ENCODE measurements around the gene EEF1G. TPM values are rescaled to one million over a fixed set of nuclear protein-coding genes. Genes with fewer than 3 reads are reported as not detected.
"Not testable (repeated sequence)": the region's sequence is repeated elsewhere in the genome, so short reads cannot be mapped to it uniquely, and the experiment has no call there.

Gene EEF1G
- total RNA-seq, 1 experiment from 2014 or later = 2,603 TPM

- in situ Hi-C loops (cut with HindIII; ENCODE audit: low pct_unique_long_range_greater_than_20kb, low sequenced_read_pairs); DNase-seq (ENCODE audit: low read depth): not testable (repeated sequence)
Observed at GRCh38 chr11:62581735-62582134, 8.0 kb upstream of the EEF1G start.

- in situ Hi-C loops (cut with HindIII; ENCODE audit: low pct_unique_long_range_greater_than_20kb, low sequenced_read_pairs) = no loop called here
Observed at GRCh38 chr11:62580959-62581715, 7.4 kb upstream of the EEF1G start.

GRCh38 chr11:62579252-62579651 lies 5.6 kb upstream of the EEF1G start:
- no peak for DNase-seq (ENCODE audit: low read depth)
- in situ Hi-C loops (cut with HindIII; ENCODE audit: low pct_unique_long_range_greater_than_20kb, low sequenced_read_pairs) = no loop called here

More at GRCh38 chr11:62580959-62581715, 7.4 kb upstream of the EEF1G start:
- DNase-seq (ENCODE audit: low read depth) = no peak

- in situ Hi-C loops (cut with HindIII; ENCODE audit: low pct_unique_long_range_greater_than_20kb, low sequenced_read_pairs) = no loop called here
- no peak for DNase-seq (ENCODE audit: low read depth)
Observed at GRCh38 chr11:62578541-62578940, 4.8 kb upstream of the EEF1G start.

GRCh38 chr11:62577046-62577714 lies 3.5 kb upstream of the EEF1G start:
- in situ Hi-C loops (cut with HindIII; ENCODE audit: low pct_unique_long_range_greater_than_20kb, low sequenced_read_pairs) = no loop called here
- no peak for DNase-seq (ENCODE audit: low read depth)

- in situ Hi-C loops (cut with HindIII; ENCODE audit: low pct_unique_long_range_greater_than_20kb, low sequenced_read_pairs) = no loop called here
- no peak for DNase-seq (ENCODE audit: low read depth)
Observed at GRCh38 chr11:62575837-62576236, 2.1 kb upstream of the EEF1G start.

GRCh38 chr11:62575156-62575555 lies 1.5 kb upstream of the EEF1G start:
- in situ Hi-C loops (cut with HindIII; ENCODE audit: low pct_unique_long_range_greater_than_20kb, low sequenced_read_pairs) = no loop called here
- DNase-seq (ENCODE audit: low read depth) = no peak

- in situ Hi-C loops (cut with HindIII; ENCODE audit: low pct_unique_long_range_greater_than_20kb, low sequenced_read_pairs) = no loop called here
- DNase-seq (ENCODE audit: low read depth) = peak; percentile 23
Observed at GRCh38 chr11:62574363-62575071, 826 bp upstream of the EEF1G start.

- DNase-seq (ENCODE audit: low read depth) = no peak
- in situ Hi-C loops (cut with HindIII; ENCODE audit: low pct_unique_long_range_greater_than_20kb, low sequenced_read_pairs) = no loop called here
Observed at GRCh38 chr11:62573006-62573591, 592 bp downstream of the EEF1G start.

GRCh38 chr11:62572431-62572830 lies 1.3 kb downstream of the EEF1G start:
- in situ Hi-C loops (cut with HindIII; ENCODE audit: low pct_unique_long_range_greater_than_20kb, low sequenced_read_pairs) = no loop called here
- DNase-seq (ENCODE audit: low read depth) = no peak

GRCh38 chr11:62571493-62571892 lies 2.2 kb downstream of the EEF1G start:
- DNase-seq (ENCODE audit: low read depth); in situ Hi-C loops (cut with HindIII; ENCODE audit: low pct_unique_long_range_greater_than_20kb, low sequenced_read_pairs): not testable (repeated sequence)

- DNase-seq (ENCODE audit: low read depth); in situ Hi-C loops (cut with HindIII; ENCODE audit: low pct_unique_long_range_greater_than_20kb, low sequenced_read_pairs): not testable (repeated sequence)
Observed at GRCh38 chr11:62570903-62571302, 2.8 kb downstream of the EEF1G start.

- DNase-seq (ENCODE audit: low read depth) = no peak
- in situ Hi-C loops (cut with HindIII; ENCODE audit: low pct_unique_long_range_greater_than_20kb, low sequenced_read_pairs) = no loop called here
Observed at GRCh38 chr11:62569611-62570010, 4.1 kb downstream of the EEF1G start.

- no peak for DNase-seq (ENCODE audit: low read depth)
- in situ Hi-C loops (cut with HindIII; ENCODE audit: low pct_unique_long_range_greater_than_20kb, low sequenced_read_pairs) = no loop called here
Observed at GRCh38 chr11:62567018-62567633, 6.6 kb downstream of the EEF1G start.

- DNase-seq (ENCODE audit: low read depth) = no peak
- in situ Hi-C loops (cut with HindIII; ENCODE audit: low pct_unique_long_range_greater_than_20kb, low sequenced_read_pairs) = no loop called here
Observed at GRCh38 chr11:62566247-62566646, 7.4 kb downstream of the EEF1G start.

- no peak for DNase-seq (ENCODE audit: low read depth)
- in situ Hi-C loops (cut with HindIII; ENCODE audit: low pct_unique_long_range_greater_than_20kb, low sequenced_read_pairs) = no loop called here
Observed at GRCh38 chr11:62565100-62565802, 8.4 kb downstream of the EEF1G start.

- not testable (repeated sequence) for DNase-seq (ENCODE audit: low read depth)
Observed at GRCh38 chr11:62561677-62562230, 11.9 kb downstream of the EEF1G start.

More at GRCh38 chr11:62561677-62562230, 11.9 kb downstream of the EEF1G start:
- in situ Hi-C loops (cut with HindIII; ENCODE audit: low pct_unique_long_range_greater_than_20kb, low sequenced_read_pairs) = not testable (repeated sequence)
